ENCODE results near the gene PANX1. TPM values are rescaled to one million over a fixed set of nuclear protein-coding genes. Genes with fewer than 3 reads are reported as not detected.

Gene PANX1
- total and polyA plus RNA-seq, 2 experiments from 2014 or later: 25.1 to 58.1 TPM

DNA sequence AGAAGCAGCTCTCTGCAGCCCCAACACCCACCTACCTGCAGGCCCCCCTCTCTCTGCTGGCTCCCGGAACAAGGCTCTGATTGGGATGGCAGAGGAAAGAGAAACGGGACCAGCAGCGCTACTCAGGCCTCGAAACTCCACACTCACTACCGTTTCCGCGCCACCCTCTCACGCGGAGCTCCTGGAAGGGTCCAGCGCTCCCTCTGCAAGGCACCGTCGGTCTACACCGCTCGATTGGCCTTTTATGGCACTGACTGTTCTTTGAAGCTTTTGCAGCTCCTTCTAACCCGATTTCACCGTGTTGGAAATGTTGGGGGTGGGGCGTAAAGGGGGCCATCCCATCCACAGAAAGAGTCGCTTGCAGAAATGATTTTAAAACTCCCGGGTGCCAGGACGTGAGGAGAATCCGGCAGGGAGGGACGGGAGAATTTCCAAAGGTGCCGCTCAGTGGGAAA is 323 bp upstream of the PANX1 start:
- H3K79me2 ChIP-seq: peaks cover 58% of the 10 kb centered on the region

DNA sequence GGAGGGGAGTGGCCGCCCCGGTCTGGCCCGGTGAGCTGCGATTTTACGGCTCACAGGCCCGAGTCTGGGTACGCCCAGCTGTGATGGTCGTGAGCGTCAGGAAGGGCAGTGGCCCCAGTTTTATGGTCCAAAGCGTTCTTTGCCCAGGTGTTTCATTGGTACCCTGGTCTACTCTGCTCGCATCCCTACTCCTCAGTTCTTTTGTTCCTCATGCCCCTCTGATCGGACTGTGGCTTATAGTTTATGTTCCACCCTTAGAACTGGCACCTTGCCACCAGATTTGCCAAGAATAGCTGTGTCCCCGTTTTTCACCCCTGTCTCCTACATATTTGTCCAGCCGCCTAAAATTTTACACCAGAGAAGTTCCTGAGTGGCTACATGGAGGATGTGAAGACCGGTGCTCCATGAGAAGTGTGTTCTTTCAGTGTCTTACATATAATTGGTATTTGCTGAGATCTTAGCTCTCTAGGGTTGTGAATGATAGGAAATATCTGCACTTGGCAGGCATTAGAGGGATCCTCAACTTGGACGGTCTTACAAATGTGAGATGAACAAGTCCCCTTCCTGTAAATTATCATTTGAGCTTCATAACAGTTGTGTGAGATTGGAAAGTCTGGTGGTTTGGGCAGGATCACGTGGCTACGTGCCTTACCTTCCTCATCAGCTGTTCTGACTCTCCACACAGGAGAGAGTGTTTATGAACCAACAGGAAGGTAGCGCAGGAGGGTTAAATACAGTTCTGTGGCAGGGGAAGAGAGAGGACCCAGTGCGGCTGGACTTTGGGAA is 1.1 kb downstream of the PANX1 start:
- Histone ChIP-seq H3K9me3 (ENCODE audit: low read depth) (no peaks in the 10 kb centered on the region), H3K9me2 (replicated peaks; ENCODE audit: insufficient read depth) (no peaks in the 10 kb centered on the region), H3K4me2 (peak overlapping the region; percentile 88), H3K4me3 (peak overlapping the region; percentile 71), H3K79me2 (peaks cover 72% of the 10 kb centered on the region), H3K27me3 (no peaks in the 10 kb centered on the region), H3K27ac (peak overlapping the region; percentile 97), H4K20me1 (ENCODE audit: insufficient read depth, poor library complexity, severe bottlenecking) (peaks cover 11% of the 10 kb centered on the region), H2AFZ (no peak overlapping the region), H3K4me1 (ENCODE audit: insufficient read depth) (peaks cover 34% of the 10 kb centered on the region), H3K36me3 (replicated peaks; ENCODE audit: insufficient read depth, low read depth) (no peaks in the 10 kb centered on the region)
- WGBS (ENCODE audit: low lambda C conversion rate, missing lambda C conversion rate): 12% methylated on average over 20 of the region's 20 CpGs
- DNase-seq (ENCODE audit: low spot score): peak; percentile 30
- TF ChIP-seq, protein P1, sequence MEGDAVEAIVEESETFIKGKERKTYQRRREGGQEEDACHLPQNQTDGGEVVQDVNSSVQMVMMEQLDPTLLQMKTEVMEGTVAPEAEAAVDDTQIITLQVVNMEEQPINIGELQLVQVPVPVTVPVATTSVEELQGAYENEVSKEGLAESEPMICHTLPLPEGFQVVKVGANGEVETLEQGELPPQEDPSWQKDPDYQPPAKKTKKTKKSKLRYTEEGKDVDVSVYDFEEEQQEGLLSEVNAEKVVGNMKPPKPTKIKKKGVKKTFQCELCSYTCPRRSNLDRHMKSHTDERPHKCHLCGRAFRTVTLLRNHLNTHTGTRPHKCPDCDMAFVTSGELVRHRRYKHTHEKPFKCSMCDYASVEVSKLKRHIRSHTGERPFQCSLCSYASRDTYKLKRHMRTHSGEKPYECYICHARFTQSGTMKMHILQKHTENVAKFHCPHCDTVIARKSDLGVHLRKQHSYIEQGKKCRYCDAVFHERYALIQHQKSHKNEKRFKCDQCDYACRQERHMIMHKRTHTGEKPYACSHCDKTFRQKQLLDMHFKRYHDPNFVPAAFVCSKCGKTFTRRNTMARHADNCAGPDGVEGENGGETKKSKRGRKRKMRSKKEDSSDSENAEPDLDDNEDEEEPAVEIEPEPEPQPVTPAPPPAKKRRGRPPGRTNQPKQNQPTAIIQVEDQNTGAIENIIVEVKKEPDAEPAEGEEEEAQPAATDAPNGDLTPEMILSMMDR (IDR thresholded peaks at IDR 0.05; ENCODE audit: poor library complexity): no peak
- no peak for TF ChIP-seq EZH2phosphoT487 (IDR thresholded peaks at IDR 0.05; ENCODE audit: low read depth, severe bottlenecking, unreplicated experiment)
- no peak for TF ChIP-seq EZH2 (IDR thresholded peaks at IDR 0.05; ENCODE audit: borderline replicate concordance)

More for the DNA sequence above, 323 bp upstream of the PANX1 start:
- 1% methylated on average over 23 of the region's 23 CpGs for WGBS (ENCODE audit: low lambda C conversion rate, missing lambda C conversion rate)
- no peak for DNase-seq (ENCODE audit: low spot score)
- peaks cover 32% of the 10 kb centered on the region for H3K4me1 ChIP-seq (ENCODE audit: insufficient read depth)
- H4K20me1 ChIP-seq (ENCODE audit: insufficient read depth, poor library complexity, severe bottlenecking): peaks cover 5% of the 10 kb centered on the region
- H3K4me3 ChIP-seq: peak overlapping the region; percentile 71
- H3K27ac ChIP-seq: peak overlapping the region; percentile 97
- H3K36me3 ChIP-seq (replicated peaks; ENCODE audit: insufficient read depth, low read depth): no peaks in the 10 kb centered on the region
- no peaks in the 10 kb centered on the region for H3K9me2 ChIP-seq (replicated peaks; ENCODE audit: insufficient read depth)
- peak overlapping the region; percentile 47 for H2AFZ ChIP-seq
- H3K4me2 ChIP-seq: peak overlapping the region; percentile 88
- TF ChIP-seq EZH2phosphoT487 (IDR thresholded peaks at IDR 0.05; ENCODE audit: low read depth, severe bottlenecking, unreplicated experiment) (no peak), EZH2 (IDR thresholded peaks at IDR 0.05; ENCODE audit: borderline replicate concordance) (no peak)
- TF ChIP-seq, protein P1 (IDR thresholded peaks at IDR 0.05; ENCODE audit: poor library complexity): no peak
- H3K9me3 ChIP-seq (ENCODE audit: low read depth): no peaks in the 10 kb centered on the region
- no peaks in the 10 kb centered on the region for H3K27me3 ChIP-seq

DNA sequence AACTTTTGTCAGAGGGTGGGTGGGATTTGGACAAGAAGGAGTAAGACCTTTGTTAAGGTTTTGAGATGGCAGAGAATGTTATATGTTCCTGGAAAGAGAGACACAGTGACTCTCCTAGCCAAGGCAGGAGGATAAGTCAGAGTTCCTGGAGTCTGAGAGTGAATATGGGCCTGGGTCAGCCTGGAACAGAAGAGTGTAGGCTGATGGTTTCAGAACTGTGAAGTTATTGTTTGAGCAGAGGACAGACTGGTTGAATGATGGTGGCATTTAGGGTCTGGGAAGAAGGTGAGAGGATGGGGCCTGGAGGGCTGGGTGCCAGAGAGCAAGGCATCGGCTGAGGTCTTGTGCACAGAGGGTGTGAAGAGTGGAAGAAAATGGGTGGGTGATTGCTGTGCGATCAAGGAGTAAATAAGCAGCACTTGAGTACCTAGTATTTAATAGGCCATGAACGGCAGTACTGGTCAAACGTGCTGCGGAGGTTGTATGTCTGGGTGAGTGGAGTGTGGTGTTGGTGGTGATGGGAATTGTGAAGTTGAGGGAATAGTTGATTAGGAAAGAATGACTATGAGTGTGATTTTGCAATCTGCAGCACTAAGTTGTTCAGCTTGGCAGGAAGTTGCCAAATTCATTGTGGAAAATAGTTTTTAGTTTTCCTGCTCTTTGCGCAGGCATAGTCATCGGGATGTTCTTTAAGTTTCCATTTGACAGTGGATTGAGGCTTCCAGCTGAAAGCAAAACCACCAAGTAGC is 1.8 kb downstream of the PANX1 start:
- 76% methylated on average over 7 of the region's 7 CpGs for WGBS (ENCODE audit: low lambda C conversion rate, missing lambda C conversion rate)
- peak; percentile 49 for DNase-seq (ENCODE audit: low spot score)
- peak overlapping the region; percentile 71 for H3K4me3 ChIP-seq

More for the DNA sequence above, 1.8 kb downstream of the PANX1 start:
- Histone ChIP-seq H3K36me3 (replicated peaks; ENCODE audit: insufficient read depth, low read depth) (no peaks in the 10 kb centered on the region), H3K4me2 (peak overlapping the region; percentile 88), H3K27ac (peak overlapping the region; percentile 97), H3K79me2 (peaks cover 80% of the 10 kb centered on the region), H3K9me2 (replicated peaks; ENCODE audit: insufficient read depth) (no peaks in the 10 kb centered on the region), H3K9me3 (ENCODE audit: low read depth) (no peaks in the 10 kb centered on the region), H3K27me3 (no peaks in the 10 kb centered on the region), H2AFZ (no peak overlapping the region), H3K4me1 (ENCODE audit: insufficient read depth) (peaks cover 40% of the 10 kb centered on the region), H4K20me1 (ENCODE audit: insufficient read depth, poor library complexity, severe bottlenecking) (peaks cover 11% of the 10 kb centered on the region)
- TF ChIP-seq, protein P1 (IDR thresholded peaks at IDR 0.05; ENCODE audit: poor library complexity): no peak
- TF ChIP-seq EZH2phosphoT487 (IDR thresholded peaks at IDR 0.05; ENCODE audit: low read depth, severe bottlenecking, unreplicated experiment) (no peak), EZH2 (IDR thresholded peaks at IDR 0.05; ENCODE audit: borderline replicate concordance) (no peak)
